Cardiac fibroblast (primary cell): ENCODE data around the gene PDE12.

ENCODE experiments used
- DNase-seq, 2 donors: peaks; one replicate each; pipeline versions ENCODE4 v3.0.0 to v3.0.0-alpha.2; 2010; ENCODE audit warnings: low read depth in 2 of 2
- H3K4me3 ChIP-seq, 2 donors: replicated peaks in 1 of 2; 1 replicate in 1 of 2; 2 replicates in 1 of 2; pipeline ENCODE4 v1.5.1; 2011; ENCODE audit warnings: low read depth in 2 of 2, low read length in 2 of 2, mild to moderate bottlenecking in 2 of 2, moderate library complexity in 1 of 2
- TF ChIP-seq, protein P1 (sequence below): IDR thresholded peaks from one replicate; pipeline ENCODE4 v1.5.1; 2011; ENCODE audit warnings: low read depth, mild to moderate bottlenecking, low read length, inconsistent platforms

Gene PDE12

DNA sequence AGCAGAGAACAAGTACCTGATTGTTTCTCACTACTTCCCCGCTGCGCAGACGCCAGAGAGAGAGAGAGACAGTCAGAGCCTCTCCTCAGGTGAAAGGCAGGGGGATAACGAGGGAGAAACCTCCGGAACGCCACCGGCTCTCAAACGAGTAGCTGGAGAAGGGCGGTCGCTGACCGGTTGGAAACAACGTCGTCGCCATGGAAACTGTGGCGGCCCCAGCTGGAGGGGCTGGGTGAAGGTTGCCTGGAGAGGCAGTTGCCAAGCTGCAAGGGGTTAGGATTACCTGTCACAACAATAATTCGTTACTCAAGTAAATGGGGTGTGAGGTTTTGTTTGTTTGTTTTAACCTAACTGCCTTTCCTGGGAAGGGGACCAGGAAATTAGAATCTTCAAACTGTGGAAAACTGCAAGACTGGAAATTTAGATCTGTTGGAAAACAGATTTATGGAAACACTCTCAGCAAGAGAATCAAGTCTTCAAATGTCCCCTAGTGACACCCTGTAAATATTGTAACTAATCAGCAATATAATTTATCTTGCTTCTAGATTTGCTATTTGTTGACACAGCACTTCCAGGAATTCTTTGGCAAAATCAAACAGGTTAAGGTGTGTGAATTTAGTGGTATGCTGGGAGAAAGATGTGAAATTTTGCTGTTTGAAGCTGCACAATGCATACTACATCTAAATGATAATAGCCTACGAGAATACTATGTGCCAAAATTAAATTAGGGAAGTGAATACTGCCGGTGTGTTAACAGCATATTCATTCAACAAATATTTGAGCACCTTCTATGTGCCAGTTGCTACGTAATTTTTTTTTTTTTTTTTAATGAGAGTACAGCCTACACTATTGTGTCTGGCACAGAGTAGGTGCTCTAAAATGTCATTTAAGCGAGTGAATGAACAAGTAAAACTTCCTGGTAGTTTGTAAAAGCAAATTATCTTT, 11.6 kb upstream of the PDE12 start, which contains the start of gene DNAH12:
DNAH12 (minus strand) TSS at position 164 of the 945 bp plus-strand sequence. CDS start 1,474 bp downstream, outside the sequence.
- peak in 1 of 2 donors; percentile 46 for DNase-seq
- TF ChIP-seq, protein P1, sequence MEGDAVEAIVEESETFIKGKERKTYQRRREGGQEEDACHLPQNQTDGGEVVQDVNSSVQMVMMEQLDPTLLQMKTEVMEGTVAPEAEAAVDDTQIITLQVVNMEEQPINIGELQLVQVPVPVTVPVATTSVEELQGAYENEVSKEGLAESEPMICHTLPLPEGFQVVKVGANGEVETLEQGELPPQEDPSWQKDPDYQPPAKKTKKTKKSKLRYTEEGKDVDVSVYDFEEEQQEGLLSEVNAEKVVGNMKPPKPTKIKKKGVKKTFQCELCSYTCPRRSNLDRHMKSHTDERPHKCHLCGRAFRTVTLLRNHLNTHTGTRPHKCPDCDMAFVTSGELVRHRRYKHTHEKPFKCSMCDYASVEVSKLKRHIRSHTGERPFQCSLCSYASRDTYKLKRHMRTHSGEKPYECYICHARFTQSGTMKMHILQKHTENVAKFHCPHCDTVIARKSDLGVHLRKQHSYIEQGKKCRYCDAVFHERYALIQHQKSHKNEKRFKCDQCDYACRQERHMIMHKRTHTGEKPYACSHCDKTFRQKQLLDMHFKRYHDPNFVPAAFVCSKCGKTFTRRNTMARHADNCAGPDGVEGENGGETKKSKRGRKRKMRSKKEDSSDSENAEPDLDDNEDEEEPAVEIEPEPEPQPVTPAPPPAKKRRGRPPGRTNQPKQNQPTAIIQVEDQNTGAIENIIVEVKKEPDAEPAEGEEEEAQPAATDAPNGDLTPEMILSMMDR: no peak
- H3K4me3 ChIP-seq: peak within 1 kb of the TSS; percentile 29 to 38

DNA sequence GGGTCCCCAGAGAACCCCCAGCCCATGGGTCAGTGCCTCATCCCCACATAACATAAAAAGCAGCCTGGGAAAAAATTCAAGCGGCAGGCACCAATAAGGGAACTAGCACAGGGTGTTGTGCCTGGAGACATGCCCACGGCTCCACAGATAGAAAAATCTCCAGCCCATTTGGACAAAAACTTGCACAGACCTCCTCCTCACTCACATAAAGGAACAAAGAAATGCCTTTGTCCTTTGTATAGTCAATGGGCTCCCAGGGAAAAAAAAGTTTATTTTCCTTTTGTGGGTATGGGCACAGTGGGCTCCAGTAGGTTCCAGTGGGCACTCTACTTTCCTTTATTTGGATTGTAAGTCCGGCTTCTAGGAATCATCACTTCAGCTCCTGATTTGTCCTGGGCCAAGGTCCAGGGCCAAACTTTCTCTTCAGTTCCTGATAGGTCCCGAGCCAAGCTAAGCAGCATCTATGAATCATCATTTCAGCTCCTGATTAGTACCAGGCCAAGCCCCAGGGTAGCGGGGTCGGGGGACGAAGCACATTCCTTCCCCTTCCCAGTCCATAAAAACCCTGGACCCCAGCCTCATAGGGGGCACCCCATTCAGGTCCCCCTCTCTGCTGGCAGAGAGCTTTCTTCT, 10.3 kb upstream of the PDE12 start:
- TF ChIP-seq, protein P1: no peak
- peak in 1 of 2 donors; percentile 46 for DNase-seq

DNA sequence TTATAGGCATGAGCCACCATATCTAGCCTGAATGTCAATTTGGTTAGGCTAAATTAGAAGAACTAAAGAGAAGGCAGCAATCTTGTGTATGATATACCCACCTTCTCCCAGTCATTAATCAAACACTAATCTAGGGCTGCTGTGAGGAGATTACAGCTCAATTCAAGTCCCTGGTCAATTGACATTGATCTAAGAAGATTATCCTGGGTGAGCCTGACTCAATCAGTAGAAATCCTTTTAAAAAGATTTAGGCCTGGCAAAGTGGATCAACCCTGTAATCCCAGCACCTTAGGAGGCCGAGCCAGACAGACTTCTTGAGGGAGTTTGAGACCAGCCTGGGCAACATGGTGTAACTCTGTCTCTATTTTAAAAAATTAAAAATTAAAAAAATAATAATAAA, 9.5 kb upstream of the PDE12 start:
- no peak for DNase-seq
- TF ChIP-seq, protein P1: no peak
- no peak overlapping the region for H3K4me3 ChIP-seq

More for the DNA sequence above, 10.3 kb upstream of the PDE12 start:
- no peak overlapping the region for H3K4me3 ChIP-seq

DNA sequence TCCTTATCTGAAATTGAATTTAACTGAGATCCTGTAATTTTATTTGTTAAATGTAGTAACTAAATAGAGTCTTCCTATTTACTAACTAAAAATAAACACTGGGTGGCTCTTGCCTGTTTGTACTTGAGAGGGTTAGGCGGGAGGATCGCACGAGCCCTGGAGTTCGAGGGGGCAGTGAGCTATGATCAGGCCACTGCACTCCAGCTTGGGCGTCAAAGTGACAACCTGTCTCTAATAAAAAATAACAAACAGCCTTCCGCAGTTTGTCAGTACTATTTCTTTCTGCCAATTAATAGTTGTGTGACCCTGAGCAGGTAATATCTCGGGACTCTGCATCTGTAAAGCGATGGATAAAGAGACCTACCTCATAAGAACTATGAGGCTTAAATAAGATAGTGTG, 768 bp upstream of the PDE12 start:
- DNase-seq: no peak
- peak overlapping the region; percentile 88 to 89 for H3K4me3 ChIP-seq
- TF ChIP-seq, protein P1: no peak

DNA sequence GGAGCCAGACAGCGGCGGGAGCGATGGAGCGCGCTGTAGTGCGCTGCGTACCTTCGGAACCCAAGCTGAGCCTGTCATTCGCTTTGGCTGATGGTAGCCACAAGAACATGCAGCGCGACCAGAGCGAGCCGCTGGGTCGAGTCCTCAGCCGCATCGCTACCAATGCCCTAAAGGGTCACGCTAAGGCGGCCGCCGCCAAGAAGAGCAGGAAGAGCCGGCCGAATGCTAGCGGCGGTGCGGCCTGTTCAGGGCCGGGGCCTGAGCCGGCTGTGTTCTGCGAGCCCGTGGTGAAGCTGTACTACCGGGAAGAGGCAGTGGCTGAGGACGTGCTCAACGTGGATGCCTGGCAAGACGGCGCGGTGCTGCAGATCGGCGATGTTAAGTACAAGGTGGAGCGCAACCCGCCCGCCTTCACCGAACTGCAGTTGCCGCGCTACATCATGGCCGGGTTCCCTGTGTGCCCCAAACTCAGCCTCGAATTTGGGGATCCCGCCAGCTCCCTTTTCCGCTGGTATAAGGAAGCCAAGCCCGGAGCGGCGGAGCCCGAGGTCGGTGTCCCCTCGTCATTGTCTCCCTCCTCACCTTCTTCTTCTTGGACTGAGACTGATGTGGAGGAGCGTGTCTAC, 498 bp downstream of the PDE12 start:
- TF ChIP-seq, protein P1: no peak
- peak in 1 of 2 donors; percentile 34 for DNase-seq
- peak overlapping the region; percentile 88 to 89 for H3K4me3 ChIP-seq

DNA sequence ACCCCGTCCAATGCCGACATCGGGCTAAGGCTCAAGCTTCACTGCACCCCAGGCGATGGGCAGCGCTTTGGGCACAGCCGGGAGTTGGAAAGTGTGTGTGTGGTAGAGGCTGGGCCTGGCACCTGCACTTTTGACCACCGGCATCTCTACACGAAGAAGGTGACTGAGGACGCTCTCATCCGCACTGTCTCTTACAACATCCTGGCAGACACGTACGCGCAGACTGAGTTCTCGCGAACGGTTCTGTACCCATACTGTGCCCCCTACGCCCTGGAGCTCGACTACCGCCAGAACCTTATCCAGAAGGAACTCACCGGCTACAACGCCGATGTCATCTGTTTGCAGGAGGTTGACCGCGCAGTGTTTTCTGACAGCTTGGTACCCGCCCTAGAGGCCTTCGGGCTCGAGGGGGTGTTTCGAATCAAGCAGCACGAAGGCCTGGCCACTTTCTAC, 1.0 kb downstream of the PDE12 start:
- DNase-seq: peak; percentile 37 to 60
- TF ChIP-seq, protein P1: no peak
- H3K4me3 ChIP-seq: peak overlapping the region; percentile 88 to 89
